ENCODE measurements around the gene MPEG1.

The MPEG1 gene

GRCh38 chr11:59191095-59191494 lies 21.6 kb downstream of the MPEG1 start:
- Histone ChIP-seq H3K27ac (replicated peaks; ENCODE audit: low read length) (no peak overlapping the region), H3K27me3 (ENCODE audit: control insufficient read depth in 3 of 3, insufficient read depth in 3 of 3, low read depth in 1 of 3, low read length in 3 of 3) (no peaks in the 10 kb centered on the region), H2BK15ac (ENCODE audit: low read length) (no peak overlapping the region), H3K36me3 (replicated peaks in 1 of 2; ENCODE audit: control insufficient read depth in 2 of 2, insufficient read depth in 2 of 2, low read length in 2 of 2) (peaks cover 77 to 100% of the 10 kb centered on the region in 2 donors), H3K9ac (ENCODE audit: low read depth, low read length, poor library complexity) (no peak overlapping the region), H3K23ac (ENCODE audit: low read depth, low read length, poor library complexity) (no peak overlapping the region), H3K4ac (ENCODE audit: low read length) (no peak overlapping the region), H3K79me1 (ENCODE audit: low read depth, low read length) (peaks cover 2% of the 10 kb centered on the region), H2BK5ac (ENCODE audit: low read length) (no peak overlapping the region), H2AK5ac (ENCODE audit: low read depth, low read length) (no peak overlapping the region), H3K14ac (ENCODE audit: low read length) (no peak overlapping the region), H2BK120ac (ENCODE audit: low read depth, low read length) (no peak overlapping the region), H3K4me1 (ENCODE audit: control insufficient read depth in 2 of 2, insufficient read depth in 1 of 2, low read depth in 1 of 2, low read length in 2 of 2) (peaks cover 3 to 7% of the 10 kb centered on the region in 2 donors), H3K18ac (ENCODE audit: low read length) (no peak overlapping the region), H2BK12ac (ENCODE audit: low read length) (no peak overlapping the region), H3K4me3 (ENCODE audit: low read length in 2 of 2) (no peak overlapping the region), H2AFZ (ENCODE audit: low read length) (no peak overlapping the region), H4K91ac (ENCODE audit: low read depth, low read length, poor library complexity) (no peak overlapping the region), H4K8ac (ENCODE audit: low read depth, low read length) (no peak overlapping the region), H3K4me2 (ENCODE audit: insufficient read depth, low read length, poor library complexity, severe bottlenecking) (no peak overlapping the region), H3K9me3 (replicated peaks in 1 of 2; ENCODE audit: control insufficient read depth in 2 of 2, insufficient read depth in 1 of 2, low read depth in 1 of 2, low read length in 2 of 2) (peaks cover 3 to 12% of the 10 kb centered on the region in 2 donors)
- no peak for DNase-seq (ENCODE audit: low spot score)
- no CpG with 5 or more reads among the region's 4 CpGs for WGBS, 2 donors (ENCODE audit: extremely low coverage in 2 of 2, insufficient read length in 2 of 2, insufficient replicate concordance in 1 of 2)

DNA sequence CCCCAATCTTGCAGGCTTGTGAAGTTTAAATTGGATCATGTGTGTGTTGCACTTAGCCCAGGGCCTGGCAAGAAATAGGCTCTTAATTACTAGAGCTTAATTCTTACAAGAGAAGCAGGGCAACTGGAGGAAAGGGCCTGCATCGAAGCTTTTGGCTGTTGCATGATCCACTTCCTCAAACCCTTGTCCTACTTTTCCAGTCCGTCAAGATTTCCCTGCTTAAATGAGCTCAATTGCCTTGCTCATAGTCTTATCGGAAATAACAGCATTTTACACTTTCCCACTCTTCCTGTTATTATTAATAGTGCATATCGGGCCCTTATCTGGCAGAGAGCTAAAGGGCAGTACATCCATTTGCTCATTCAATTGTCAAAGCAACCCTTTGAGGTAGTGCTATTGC lies 22.7 kb downstream of the MPEG1 start:
- H3K23ac ChIP-seq (ENCODE audit: low read depth, low read length, poor library complexity): no peak overlapping the region
- H3K9me3 ChIP-seq (replicated peaks in 1 of 2; ENCODE audit: control insufficient read depth in 2 of 2, insufficient read depth in 1 of 2, low read depth in 1 of 2, low read length in 2 of 2): peaks cover 2 to 3% of the 10 kb centered on the region in 2 donors
- no peak overlapping the region for H3K4me3 ChIP-seq (ENCODE audit: low read length in 2 of 2)
- H3K36me3 ChIP-seq (replicated peaks in 1 of 2; ENCODE audit: control insufficient read depth in 2 of 2, insufficient read depth in 2 of 2, low read length in 2 of 2): peaks cover 73 to 94% of the 10 kb centered on the region in 2 donors
- no peak overlapping the region for H3K18ac ChIP-seq (ENCODE audit: low read length)
- H2BK120ac ChIP-seq (ENCODE audit: low read depth, low read length): no peak overlapping the region
- H2BK15ac ChIP-seq (ENCODE audit: low read length): no peak overlapping the region
- H2BK5ac ChIP-seq (ENCODE audit: low read length): no peak overlapping the region
- H3K4ac ChIP-seq (ENCODE audit: low read length): no peak overlapping the region
- no peak overlapping the region for H2BK12ac ChIP-seq (ENCODE audit: low read length)
- no peak overlapping the region for H4K8ac ChIP-seq (ENCODE audit: low read depth, low read length)
- H2AFZ ChIP-seq (ENCODE audit: low read length): no peak overlapping the region
- no peak for DNase-seq (ENCODE audit: low spot score)
- H3K27me3 ChIP-seq (ENCODE audit: control insufficient read depth in 3 of 3, insufficient read depth in 3 of 3, low read depth in 1 of 3, low read length in 3 of 3): no peaks in the 10 kb centered on the region
- no CpG with 5 or more reads among the region's 4 CpGs for WGBS, 2 donors (ENCODE audit: extremely low coverage in 2 of 2, insufficient read length in 2 of 2, insufficient replicate concordance in 1 of 2)
- no peak overlapping the region for H3K14ac ChIP-seq (ENCODE audit: low read length)
- H3K27ac ChIP-seq (replicated peaks; ENCODE audit: low read length): no peak overlapping the region
- no peak overlapping the region for H3K9ac ChIP-seq (ENCODE audit: low read depth, low read length, poor library complexity)
- peaks cover 14 to 17% of the 10 kb centered on the region in 2 donors for H3K4me1 ChIP-seq (ENCODE audit: control insufficient read depth in 2 of 2, insufficient read depth in 1 of 2, low read depth in 1 of 2, low read length in 2 of 2)
- H4K91ac ChIP-seq (ENCODE audit: low read depth, low read length, poor library complexity): no peak overlapping the region
- peaks cover 5% of the 10 kb centered on the region for H3K79me1 ChIP-seq (ENCODE audit: low read depth, low read length)
- H2AK5ac ChIP-seq (ENCODE audit: low read depth, low read length): no peak overlapping the region
- H3K4me2 ChIP-seq (ENCODE audit: insufficient read depth, low read length, poor library complexity, severe bottlenecking): no peak overlapping the region

- H4K8ac ChIP-seq (ENCODE audit: low read depth, low read length): no peak overlapping the region
- no peak overlapping the region for H2BK120ac ChIP-seq (ENCODE audit: low read depth, low read length)
- no peak overlapping the region for H2AFZ ChIP-seq (ENCODE audit: low read length)
- H3K9me3 ChIP-seq (replicated peaks in 1 of 2; ENCODE audit: control insufficient read depth in 2 of 2, insufficient read depth in 1 of 2, low read depth in 1 of 2, low read length in 2 of 2): no peaks in the 10 kb centered on the region
- peaks cover 21 to 25% of the 10 kb centered on the region in 2 donors for H3K4me1 ChIP-seq (ENCODE audit: control insufficient read depth in 2 of 2, insufficient read depth in 1 of 2, low read depth in 1 of 2, low read length in 2 of 2)
- no peak for DNase-seq (ENCODE audit: low spot score)
- no peak overlapping the region for H3K27ac ChIP-seq (replicated peaks; ENCODE audit: low read length)
- no peak overlapping the region for H3K23ac ChIP-seq (ENCODE audit: low read depth, low read length, poor library complexity)
- H3K79me1 ChIP-seq (ENCODE audit: low read depth, low read length): peaks cover 5% of the 10 kb centered on the region
- H3K4me3 ChIP-seq (ENCODE audit: low read length in 2 of 2): no peak overlapping the region
- H3K36me3 ChIP-seq (replicated peaks in 1 of 2; ENCODE audit: control insufficient read depth in 2 of 2, insufficient read depth in 2 of 2, low read length in 2 of 2): peaks cover 68 to 87% of the 10 kb centered on the region in 2 donors
- no peak overlapping the region for H3K14ac ChIP-seq (ENCODE audit: low read length)
- no peak overlapping the region for H3K9ac ChIP-seq (ENCODE audit: low read depth, low read length, poor library complexity)
- no peaks in the 10 kb centered on the region for H3K27me3 ChIP-seq (ENCODE audit: control insufficient read depth in 3 of 3, insufficient read depth in 3 of 3, low read depth in 1 of 3, low read length in 3 of 3)
- no peak overlapping the region for H2AK5ac ChIP-seq (ENCODE audit: low read depth, low read length)
- no peak overlapping the region for H4K91ac ChIP-seq (ENCODE audit: low read depth, low read length, poor library complexity)
- no peak overlapping the region for H2BK15ac ChIP-seq (ENCODE audit: low read length)
- no CpG with 5 or more reads among the region's 4 CpGs for WGBS, 2 donors (ENCODE audit: extremely low coverage in 2 of 2, insufficient read length in 2 of 2, insufficient replicate concordance in 1 of 2)
- no peak overlapping the region for H2BK5ac ChIP-seq (ENCODE audit: low read length)
- no peak overlapping the region for H3K4me2 ChIP-seq (ENCODE audit: insufficient read depth, low read length, poor library complexity, severe bottlenecking)
- no peak overlapping the region for H2BK12ac ChIP-seq (ENCODE audit: low read length)
- H3K18ac ChIP-seq (ENCODE audit: low read length): no peak overlapping the region
- H3K4ac ChIP-seq (ENCODE audit: low read length): no peak overlapping the region
Observed at GRCh38 chr11:59188954-59189353, 23.8 kb downstream of the MPEG1 start.

DNA sequence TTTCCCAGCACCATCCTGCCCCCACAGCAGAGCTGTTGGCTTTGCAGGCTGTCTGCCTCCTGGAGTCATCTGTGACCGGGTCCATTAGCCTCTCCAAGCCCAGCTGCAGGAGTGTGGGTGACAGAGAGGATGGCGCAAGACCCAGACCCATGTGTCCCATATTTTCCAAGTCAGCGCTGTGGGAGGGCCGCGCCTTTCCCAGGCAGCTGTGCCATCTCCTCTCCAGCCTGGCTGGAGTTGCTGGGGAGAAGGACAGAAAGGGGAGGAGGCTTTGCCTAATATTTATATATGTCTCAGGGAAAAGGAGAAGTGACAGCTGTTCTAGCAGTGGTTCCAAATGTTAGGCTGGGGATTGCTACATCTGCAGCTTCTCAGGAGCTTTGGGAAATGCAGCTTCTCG lies 25.1 kb downstream of the MPEG1 start:
- H4K91ac ChIP-seq (ENCODE audit: low read depth, low read length, poor library complexity): no peak overlapping the region
- peaks cover 5% of the 10 kb centered on the region for H3K79me1 ChIP-seq (ENCODE audit: low read depth, low read length)
- H3K4ac ChIP-seq (ENCODE audit: low read length): no peak overlapping the region
- no peak overlapping the region for H3K23ac ChIP-seq (ENCODE audit: low read depth, low read length, poor library complexity)
- H2BK120ac ChIP-seq (ENCODE audit: low read depth, low read length): no peak overlapping the region
- peaks cover 27 to 34% of the 10 kb centered on the region in 2 donors for H3K4me1 ChIP-seq (ENCODE audit: control insufficient read depth in 2 of 2, insufficient read depth in 1 of 2, low read depth in 1 of 2, low read length in 2 of 2)
- peaks cover 69 to 87% of the 10 kb centered on the region in 2 donors for H3K36me3 ChIP-seq (replicated peaks in 1 of 2; ENCODE audit: control insufficient read depth in 2 of 2, insufficient read depth in 2 of 2, low read length in 2 of 2)
- DNase-seq (ENCODE audit: low spot score): no peak
- no peak overlapping the region for H2BK12ac ChIP-seq (ENCODE audit: low read length)
- no peak overlapping the region for H3K18ac ChIP-seq (ENCODE audit: low read length)
- H2BK15ac ChIP-seq (ENCODE audit: low read length): no peak overlapping the region
- no peak overlapping the region for H4K8ac ChIP-seq (ENCODE audit: low read depth, low read length)
- H3K14ac ChIP-seq (ENCODE audit: low read length): no peak overlapping the region
- H2AK5ac ChIP-seq (ENCODE audit: low read depth, low read length): no peak overlapping the region
- WGBS, 2 donors (ENCODE audit: extremely low coverage in 2 of 2, insufficient read length in 2 of 2, insufficient replicate concordance in 1 of 2): no CpG with 5 or more reads among the region's 6 CpGs
- no peak overlapping the region for H2AFZ ChIP-seq (ENCODE audit: low read length)
- no peak overlapping the region for H2BK5ac ChIP-seq (ENCODE audit: low read length)
- H3K27me3 ChIP-seq (ENCODE audit: control insufficient read depth in 3 of 3, insufficient read depth in 3 of 3, low read depth in 1 of 3, low read length in 3 of 3): no peaks in the 10 kb centered on the region
- no peak overlapping the region for H3K4me3 ChIP-seq (ENCODE audit: low read length in 2 of 2)
- H3K9ac ChIP-seq (ENCODE audit: low read depth, low read length, poor library complexity): no peak overlapping the region
- no peak overlapping the region for H3K27ac ChIP-seq (replicated peaks; ENCODE audit: low read length)
- H3K9me3 ChIP-seq (replicated peaks in 1 of 2; ENCODE audit: control insufficient read depth in 2 of 2, insufficient read depth in 1 of 2, low read depth in 1 of 2, low read length in 2 of 2): no peaks in the 10 kb centered on the region
- no peak overlapping the region for H3K4me2 ChIP-seq (ENCODE audit: insufficient read depth, low read length, poor library complexity, severe bottlenecking)

All from neuronal stem cell (in vitro differentiated cells).